Ramos (cell line): ENCODE measurements around the gene ATP8B4.

Experiments
- in situ Hi-C: fragments of 300-500 bp; cut with MboI; formaldehyde crosslinking; loops from one replicate; pipeline ENCODE4 v1.14.3; 2022; ENCODE audit warnings: low sequenced_read_pairs; ENCODE audit not compliant: unreplicated experiment

ATP8B4 gene

DNA sequence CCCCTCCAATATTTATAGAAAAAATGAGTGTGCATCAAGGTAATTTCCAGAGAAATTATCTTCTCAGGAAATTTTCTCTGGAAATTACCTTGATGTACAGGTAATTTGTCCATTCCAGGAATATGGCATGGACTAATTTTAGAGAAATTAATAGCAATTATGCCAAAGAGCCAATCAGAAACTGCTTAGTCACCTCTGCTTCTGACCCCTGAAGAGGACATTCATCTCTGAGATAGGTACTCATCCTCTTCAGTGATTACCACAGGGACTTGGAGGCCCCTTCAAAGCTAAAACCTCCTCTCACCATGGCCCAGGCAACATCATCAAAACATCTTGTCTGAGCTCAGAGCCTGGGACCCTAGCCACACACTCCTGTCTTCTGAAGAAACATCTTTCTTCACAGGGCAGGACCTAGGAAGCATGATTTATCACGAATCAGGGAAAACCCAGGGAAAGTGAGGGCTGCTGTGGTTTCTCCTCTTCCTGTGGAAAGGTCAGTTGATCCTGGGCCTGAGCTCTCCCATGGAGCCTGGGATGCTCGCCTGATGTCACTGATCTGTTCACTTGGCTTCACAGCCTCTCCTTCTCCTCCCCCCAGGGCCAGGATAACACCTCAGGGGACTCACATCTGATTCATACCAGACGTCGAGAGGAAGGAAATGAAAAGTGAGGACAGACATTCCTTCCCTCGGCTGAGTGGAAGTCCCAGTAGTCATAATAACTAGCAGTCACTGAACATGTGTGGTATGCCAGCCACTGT is 287.6 kb downstream of the ATP8B4 start:
- in situ Hi-C loops, result no loop called here

DNA sequence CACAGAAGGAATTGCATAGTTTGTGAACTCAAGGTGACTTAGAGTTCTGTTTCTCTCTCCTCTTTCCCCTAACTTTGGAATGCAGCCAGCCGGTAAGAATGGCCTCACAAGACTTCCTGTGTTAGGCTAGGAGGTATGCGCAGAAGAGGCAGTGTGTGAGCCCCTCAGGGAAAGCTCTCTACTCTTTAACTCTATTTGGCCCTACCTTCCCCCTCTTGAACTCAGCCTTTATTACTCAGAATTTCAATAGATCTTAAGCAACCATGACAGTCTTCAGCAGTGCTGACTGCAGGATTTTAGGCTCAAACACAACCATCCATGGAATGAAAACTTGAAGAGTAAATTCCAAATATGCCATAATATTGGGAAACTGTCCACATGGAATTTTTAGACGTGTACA is 288.6 kb downstream of the ATP8B4 start:
- in situ Hi-C loops, result no loop called here

DNA sequence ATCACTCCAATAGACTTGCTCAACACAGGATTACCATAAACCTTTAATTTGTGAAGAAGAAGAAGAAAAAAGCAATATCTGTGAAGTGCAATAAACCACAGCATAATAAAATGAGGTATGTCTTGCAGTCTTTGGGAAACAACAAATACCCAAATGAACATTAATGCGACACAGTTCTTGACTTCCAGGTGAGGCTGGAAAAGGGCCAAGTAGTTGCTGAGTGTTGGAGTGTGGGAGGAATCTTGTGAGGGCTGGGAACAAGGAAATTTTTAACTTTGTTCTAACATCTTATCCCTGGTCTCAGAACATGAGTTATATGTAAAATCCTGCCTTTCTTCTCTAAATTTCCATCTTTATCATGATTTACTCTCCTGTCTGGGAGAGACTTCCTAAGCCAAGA is 291.7 kb downstream of the ATP8B4 start:
- in situ Hi-C loops, result no loop called here

DNA sequence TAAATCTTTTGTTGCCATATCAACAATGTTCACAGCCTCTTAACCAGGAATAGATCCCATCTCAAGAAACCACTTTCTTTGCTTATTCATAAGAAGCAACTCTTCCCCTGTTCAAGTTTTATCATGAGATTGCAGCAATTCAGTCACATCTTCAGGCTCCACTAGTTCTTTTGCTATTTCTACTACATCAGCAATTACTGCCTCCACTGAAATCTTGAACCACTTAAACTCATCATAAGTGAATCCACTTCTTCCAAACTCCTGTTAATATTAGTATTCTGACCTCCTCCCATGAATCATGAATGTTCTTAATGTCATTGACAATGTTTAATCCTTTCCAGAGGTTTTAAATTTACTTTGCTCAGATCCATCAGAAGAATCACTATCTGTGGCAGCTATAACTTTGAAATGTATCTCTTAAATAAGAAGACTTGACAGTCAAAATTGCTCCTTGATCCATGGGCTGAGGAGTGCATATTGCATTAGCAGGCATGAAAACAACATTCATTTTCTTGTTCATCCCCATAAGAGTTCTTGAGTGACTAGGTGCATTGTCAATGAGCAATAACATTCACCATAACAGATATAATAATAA is 292.3 kb downstream of the ATP8B4 start:
- in situ Hi-C loops, result no loop called here

DNA sequence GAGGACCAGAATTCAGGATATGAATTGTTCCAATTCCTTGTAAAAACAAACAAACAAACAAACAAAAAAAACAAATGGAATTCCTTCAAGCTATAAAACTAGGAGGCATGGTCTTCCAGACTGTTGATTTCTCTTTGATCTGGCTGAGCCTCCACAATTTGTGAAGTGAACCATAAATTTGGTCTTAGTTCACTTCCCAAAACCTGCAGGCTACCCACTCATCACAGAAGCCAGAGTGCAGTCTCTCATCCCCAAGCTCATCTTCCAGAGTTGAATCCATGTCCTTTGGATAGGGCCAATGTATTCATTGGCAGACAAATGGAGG is 294.3 kb downstream of the ATP8B4 start:
- in situ Hi-C loops, result no loop called here

DNA sequence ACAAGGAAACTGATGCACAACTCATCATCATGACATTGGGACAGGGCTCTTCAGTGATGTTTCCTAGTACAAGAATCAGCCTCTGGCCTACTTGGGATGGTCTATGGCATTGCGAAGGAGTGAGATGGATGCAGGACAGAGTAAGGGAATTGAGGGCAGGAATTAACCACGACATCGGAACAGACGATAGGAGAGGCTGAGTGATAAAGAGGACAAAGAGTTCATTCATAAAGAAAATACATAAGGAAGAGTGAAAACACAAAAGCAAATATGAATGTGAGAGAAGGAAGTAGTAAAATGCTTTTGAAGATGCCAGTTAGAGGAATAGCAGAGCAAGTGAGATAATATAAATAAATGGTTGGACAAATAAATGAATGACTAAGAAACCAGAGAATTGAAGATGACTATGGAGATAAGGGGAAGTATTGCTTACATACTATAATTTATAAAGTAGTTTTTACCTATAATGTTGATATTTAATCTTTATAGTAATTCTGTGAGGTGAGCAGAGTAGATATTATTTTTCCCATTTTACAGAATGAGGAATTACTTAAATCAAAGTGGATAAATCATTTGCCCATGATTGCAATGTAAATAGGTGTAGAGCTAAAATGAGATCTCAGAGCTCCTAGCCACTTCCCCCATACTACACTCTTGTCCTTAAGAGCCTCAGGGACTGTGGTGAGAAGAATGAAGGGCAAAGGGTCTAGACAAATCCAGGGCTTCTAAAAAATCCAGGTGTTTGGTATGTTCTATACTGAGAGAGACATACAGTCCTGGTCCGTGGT is 294.9 kb downstream of the ATP8B4 start:
- in situ Hi-C loops, result no loop called here

DNA sequence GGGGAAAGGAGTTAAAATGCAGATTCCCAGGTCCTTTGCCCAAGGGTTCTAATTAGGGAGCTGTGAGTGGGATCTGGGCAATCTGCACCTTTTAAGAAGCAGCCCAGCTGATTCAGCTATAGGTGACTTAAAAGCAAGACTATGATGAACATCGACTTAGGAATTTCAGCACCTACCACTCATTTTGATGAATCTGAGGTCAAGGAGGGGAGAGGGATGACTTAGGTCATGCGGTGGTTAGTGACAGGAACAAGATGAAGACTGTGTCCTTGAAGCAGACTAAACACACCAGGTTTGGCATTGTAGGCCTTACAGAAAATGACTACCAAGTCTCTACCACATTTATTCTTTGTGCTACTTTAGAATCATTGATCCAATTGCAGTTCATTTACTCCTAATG is 301.9 kb downstream of the ATP8B4 start:
- in situ Hi-C loops, result no loop called here

DNA sequence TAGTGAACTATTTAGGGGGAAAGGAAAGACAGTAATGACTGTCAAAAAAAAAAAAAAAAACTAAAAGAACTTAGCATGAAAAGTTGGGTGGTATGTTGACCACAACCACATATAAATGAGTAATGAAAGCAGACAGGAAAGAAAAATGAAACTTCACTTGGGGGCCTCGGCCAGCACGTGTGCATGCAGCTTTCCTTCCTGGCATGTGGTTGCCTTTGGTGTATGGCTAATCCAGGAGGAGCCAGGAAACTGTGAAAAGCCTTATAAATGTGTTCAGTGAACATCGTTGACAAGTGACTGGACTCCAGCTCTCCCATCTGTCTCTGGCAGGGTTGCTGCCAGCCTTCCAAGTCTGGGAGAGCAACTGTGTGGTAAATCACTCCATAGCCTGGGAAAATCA is 303.1 kb downstream of the ATP8B4 start:
- in situ Hi-C loops, result no loop called here

DNA sequence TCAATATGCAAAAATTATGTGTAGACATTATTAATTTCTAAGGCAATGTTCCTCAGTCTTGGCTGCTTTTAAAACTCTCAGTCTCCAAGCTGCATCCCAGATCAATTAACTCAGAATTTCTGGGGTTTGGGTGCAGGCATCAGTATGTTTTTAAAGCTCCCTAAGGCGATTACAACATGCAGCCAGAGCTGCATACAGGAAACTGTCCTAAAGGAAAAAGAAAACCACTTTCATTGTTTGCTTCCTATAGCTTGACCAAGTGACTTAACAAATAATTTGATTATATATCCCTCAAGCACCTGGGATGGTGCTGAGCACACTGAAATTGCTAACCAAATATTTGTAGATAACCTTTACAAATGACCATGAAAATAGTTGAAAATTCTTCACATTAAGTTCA is 303.5 kb downstream of the ATP8B4 start:
- in situ Hi-C loops, result no loop called here

DNA sequence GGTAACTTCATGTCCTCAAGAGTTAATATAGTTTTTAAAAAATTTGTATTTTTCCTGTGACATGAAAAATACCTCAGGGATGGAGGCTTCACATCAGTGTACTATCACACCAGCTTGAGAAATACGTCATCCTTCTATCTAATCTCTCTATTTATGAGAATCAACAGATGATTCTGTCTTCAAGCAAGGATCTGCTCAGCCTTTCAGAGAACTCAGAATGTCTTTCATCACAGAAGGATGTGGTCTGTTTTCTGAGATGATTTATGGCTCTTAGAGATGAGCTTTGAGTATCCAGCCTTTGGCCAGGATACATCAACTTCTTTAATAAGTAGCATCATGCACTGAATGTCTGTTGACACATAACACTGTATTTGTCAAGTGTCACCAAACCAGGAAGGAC is 304.3 kb downstream of the ATP8B4 start:
- in situ Hi-C loops, result no loop called here

DNA sequence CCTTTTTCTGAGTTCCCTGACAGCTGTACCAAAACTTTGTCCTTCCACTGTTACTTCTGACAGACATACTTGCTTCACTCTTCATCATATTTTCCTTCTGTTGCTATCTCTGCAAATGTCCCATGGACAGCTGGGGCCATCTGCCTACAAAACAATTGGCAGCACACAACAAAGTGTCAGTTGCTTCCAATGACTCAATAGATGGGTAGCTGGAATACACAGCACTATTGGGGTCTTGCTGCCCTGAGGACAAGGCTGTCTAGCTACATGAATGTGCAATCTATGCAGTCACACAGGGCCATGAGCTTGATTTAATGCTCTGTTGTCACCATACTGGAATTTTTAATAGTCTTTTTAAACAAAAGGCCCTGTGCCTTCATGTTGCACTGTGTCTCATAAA is 305.4 kb downstream of the ATP8B4 start:
- in situ Hi-C loops, result no loop called here

DNA sequence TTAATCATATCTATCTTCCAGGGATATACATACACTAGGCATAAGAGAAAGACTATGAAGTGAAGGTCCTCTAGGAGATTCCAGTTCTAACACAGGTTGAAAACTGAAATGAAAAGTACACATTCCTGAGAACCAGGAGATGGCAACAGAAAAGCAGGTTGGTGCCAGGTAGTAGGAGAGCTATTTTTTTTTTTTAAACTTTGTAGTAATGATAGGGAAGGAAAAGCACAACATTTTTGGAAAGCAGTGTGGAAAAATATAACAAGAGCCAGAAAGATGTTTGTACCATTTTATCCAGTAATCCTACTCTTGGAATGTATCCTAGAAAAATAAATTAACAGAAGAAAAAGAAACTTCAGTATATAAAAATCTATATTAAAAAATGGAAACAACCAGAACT is 308.3 kb downstream of the ATP8B4 start:
- in situ Hi-C loops, result no loop called here

DNA sequence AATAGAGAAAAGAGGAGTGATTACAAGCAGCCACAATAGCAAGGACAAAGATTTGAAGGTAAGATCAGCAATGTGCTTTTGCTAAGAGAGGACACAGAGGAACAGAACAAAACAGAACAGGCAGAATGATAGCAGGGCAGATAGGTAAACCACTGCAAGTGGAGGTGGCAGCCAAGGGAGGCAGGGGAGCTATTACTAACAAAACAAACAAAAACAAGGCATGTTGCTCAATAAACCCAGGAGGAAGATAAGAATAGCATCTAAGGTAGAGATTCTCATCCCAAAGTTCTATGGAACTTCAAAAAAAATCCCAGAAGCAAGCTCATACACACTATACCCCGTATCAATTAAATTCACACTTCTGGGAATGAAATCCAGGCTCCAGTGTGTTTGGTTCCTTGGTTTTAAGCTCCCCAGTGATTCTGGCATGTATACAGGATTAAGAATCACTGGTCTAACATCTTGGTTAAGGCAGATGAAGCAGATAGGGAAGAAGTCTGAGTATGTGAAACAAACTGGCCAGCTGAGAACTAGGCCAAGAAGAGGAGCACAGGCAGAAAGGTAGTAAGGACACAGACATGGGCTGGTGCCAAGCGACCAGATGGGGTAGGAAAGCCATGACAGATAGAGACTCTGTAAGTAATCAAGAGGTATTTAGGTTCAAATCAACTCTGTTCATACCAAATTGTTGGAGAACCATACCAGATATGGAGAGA is 309.0 kb downstream of the ATP8B4 start:
- in situ Hi-C loops, result no loop called here

DNA sequence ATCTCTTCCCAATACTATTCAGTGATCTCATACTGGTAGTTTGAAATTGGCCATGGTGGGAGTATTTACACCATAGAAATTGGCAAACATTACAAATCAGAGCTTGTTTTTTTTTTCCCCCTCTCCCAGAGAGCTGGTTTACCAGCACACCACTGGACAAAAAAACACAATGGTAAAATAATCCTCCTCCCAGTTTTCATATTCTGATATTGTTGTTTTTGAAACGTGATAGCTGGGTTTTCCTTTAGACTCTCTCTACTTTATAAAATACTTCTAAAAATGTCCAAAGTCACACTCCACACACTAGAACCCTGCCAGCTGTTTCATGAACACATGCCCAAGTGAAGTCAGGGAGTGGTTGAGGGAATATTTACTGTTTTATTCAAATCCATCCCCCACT is 310.7 kb downstream of the ATP8B4 start:
- in situ Hi-C loops, result no loop called here
